ENCODE data around the gene IL17RB.

Gene IL17RB

GRCh38 chr3:53811143-53811927 is 35.0 kb upstream of the IL17RB start:
- FAIRE-seq, result no peak

GRCh38 chr3:53812434-53812833 is 33.9 kb upstream of the IL17RB start:
- no peak for FAIRE-seq
- no peak for DNase-seq (ENCODE audit: extremely low spot score, insufficient read length, low read depth)

More at GRCh38 chr3:53811143-53811927, 35.0 kb upstream of the IL17RB start:
- no peak for DNase-seq (ENCODE audit: extremely low spot score, insufficient read length, low read depth)

GRCh38 chr3:53813229-53813628 is 33.1 kb upstream of the IL17RB start:
- no peak for FAIRE-seq
- DNase-seq (ENCODE audit: extremely low spot score, insufficient read length, low read depth), result no peak

GRCh38 chr3:53813876-53814275 is 32.5 kb upstream of the IL17RB start:
- FAIRE-seq (no peak), DNase-seq (ENCODE audit: extremely low spot score, insufficient read length, low read depth) (no peak)

- no peak for FAIRE-seq
- DNase-seq (ENCODE audit: extremely low spot score, insufficient read length, low read depth), result no peak
Observed at GRCh38 chr3:53815067-53815466, 31.3 kb upstream of the IL17RB start.

- FAIRE-seq (no peak), DNase-seq (ENCODE audit: extremely low spot score, insufficient read length, low read depth) (no peak)
Observed at GRCh38 chr3:53815651-53816050, 30.7 kb upstream of the IL17RB start.

GRCh38 chr3:53816425-53816824 is 29.9 kb upstream of the IL17RB start:
- DNase-seq (ENCODE audit: extremely low spot score, insufficient read length, low read depth) (no peak), FAIRE-seq (no peak)

GRCh38 chr3:53817211-53817610 is 29.2 kb upstream of the IL17RB start:
- DNase-seq (ENCODE audit: extremely low spot score, insufficient read length, low read depth), result no peak

GRCh38 chr3:53817809-53818208 is 28.6 kb upstream of the IL17RB start:
- DNase-seq (ENCODE audit: extremely low spot score, insufficient read length, low read depth), result no peak

More at GRCh38 chr3:53817211-53817610, 29.2 kb upstream of the IL17RB start:
- FAIRE-seq, result no peak

GRCh38 chr3:53818221-53819162 is 27.9 kb upstream of the IL17RB start:
- no peak for FAIRE-seq

More at GRCh38 chr3:53817809-53818208, 28.6 kb upstream of the IL17RB start:
- no peak for FAIRE-seq

GRCh38 chr3:53819163-53819868 is 27.1 kb upstream of the IL17RB start:
- FAIRE-seq, result no peak
- DNase-seq (ENCODE audit: extremely low spot score, insufficient read length, low read depth), result no peak

More at GRCh38 chr3:53818221-53819162, 27.9 kb upstream of the IL17RB start:
- no peak for DNase-seq (ENCODE audit: extremely low spot score, insufficient read length, low read depth)

- DNase-seq (ENCODE audit: extremely low spot score, insufficient read length, low read depth) (no peak), FAIRE-seq (no peak)
Observed at GRCh38 chr3:53820084-53820483, 26.3 kb upstream of the IL17RB start.

GRCh38 chr3:53820756-53821580 is 25.4 kb upstream of the IL17RB start:
- no peak for DNase-seq (ENCODE audit: extremely low spot score, insufficient read length, low read depth)
- no peak for FAIRE-seq

GRCh38 chr3:53821631-53822121 is 24.7 kb upstream of the IL17RB start:
- DNase-seq (ENCODE audit: extremely low spot score, insufficient read length, low read depth) (no peak), FAIRE-seq (no peak)

- FAIRE-seq, result no peak
- DNase-seq (ENCODE audit: extremely low spot score, insufficient read length, low read depth), result no peak
Observed at GRCh38 chr3:53822331-53822741, 24.0 kb upstream of the IL17RB start.

- DNase-seq (ENCODE audit: extremely low spot score, insufficient read length, low read depth), result no peak
- no peak for FAIRE-seq
Observed at GRCh38 chr3:53823026-53823955, 23.1 kb upstream of the IL17RB start.

GRCh38 chr3:53823956-53824657 is 22.3 kb upstream of the IL17RB start:
- no peak for FAIRE-seq
- DNase-seq (ENCODE audit: extremely low spot score, insufficient read length, low read depth), result no peak

GRCh38 chr3:53824795-53825194 is 21.6 kb upstream of the IL17RB start:
- FAIRE-seq (no peak), DNase-seq (ENCODE audit: extremely low spot score, insufficient read length, low read depth) (no peak)

Data from GM18507 (cell line).